ENCODE measurements around the gene TMEM209.
"Not testable (repeated sequence)": the region's sequence is repeated elsewhere in the genome, so short reads cannot be mapped to it uniquely, and the experiment has no call there.

- not testable (repeated sequence) for TF ChIP-seq CTCF (conservative IDR thresholded peaks at IDR 0.05; ENCODE audit: low read length); EZH2phosphoT487 (IDR thresholded peaks at IDR 0.05; ENCODE audit: borderline replicate concordance)
These were observed 44.4 kb upstream of the TMEM209 start for GRCh38 chr7:130249626-130250025.
